Endothelial cell of umbilical vein (primary cell): ENCODE measurements around the gene PCMTD2.

Experiments
- CTCF ChIP-seq, 2 donors: IDR thresholded peaks; 1 replicate in 1 of 2; 2 replicates in 1 of 2; pipeline ENCODE4 v1.5.1; 2011; ENCODE audit warnings: low read length in 2 of 2, mild to moderate bottlenecking in 2 of 2, moderate library complexity in 2 of 2, control low read depth in 1 of 2, inconsistent platforms in 1 of 2, low read depth in 1 of 2; ENCODE audit not compliant: insufficient read depth in 1 of 2; ENCODE audit errors: extremely low read depth in 1 of 2
- EZH2 ChIP-seq: IDR thresholded peaks from 2 replicates; pipeline ENCODE4 v1.6.1; 2012; ENCODE audit warnings: borderline replicate concordance, low read depth, mild to moderate bottlenecking, moderate library complexity, low read length, inconsistent platforms; ENCODE audit not compliant: severe bottlenecking
- FOS ChIP-seq: IDR thresholded peaks from 2 replicates; pipeline ENCODE4 v1.6.1; 2011; ENCODE audit warnings: mild to moderate bottlenecking, low read length, moderate library complexity, borderline replicate concordance; ENCODE audit not compliant: insufficient read depth
- GATA2 ChIP-seq: IDR thresholded peaks from 2 replicates; pipeline ENCODE4 v1.7.0; 2011; ENCODE audit warnings: low read depth, mild to moderate bottlenecking, moderate library complexity, mixed read lengths, low read length; ENCODE audit not compliant: insufficient read length, insufficient read depth
- JUN ChIP-seq: IDR thresholded peaks from 2 replicates; pipeline ENCODE4 v1.6.1; 2011; ENCODE audit warnings: borderline replicate concordance, low read depth; ENCODE audit not compliant: insufficient read length, insufficient read depth
- MAX ChIP-seq: IDR thresholded peaks from 2 replicates; pipeline ENCODE4 v1.6.1; 2011; ENCODE audit not compliant: insufficient read depth, insufficient read length
- MYC ChIP-seq: IDR thresholded peaks from one replicate; pipeline ENCODE4 v1.6.1; 2011; ENCODE audit warnings: mild to moderate bottlenecking, low read depth, low read length
- POLR2A ChIP-seq: IDR thresholded peaks from 2 replicates; pipeline ENCODE4 v1.6.1; 2012; ENCODE audit warnings: low read depth, mild to moderate bottlenecking, control low read depth, low read length
- POLR2AphosphoS5 ChIP-seq: IDR thresholded peaks from 2 replicates; pipeline ENCODE4 v1.6.1; 2012; ENCODE audit warnings: low read depth, mild to moderate bottlenecking, control low read depth, low read length, moderate library complexity; ENCODE audit not compliant: insufficient read depth

- no peak for TF ChIP-seq CTCF (IDR thresholded peaks at IDR 0.05; ENCODE audit: extremely low read depth in 1 of 2, insufficient read depth in 1 of 2, low read depth in 1 of 2, low read length in 2 of 2)
- no peak for TF ChIP-seq MAX
- TF ChIP-seq POLR2A = no peak
- no peak for TF ChIP-seq POLR2AphosphoS5
- TF ChIP-seq MYC = no peak
- no peak for TF ChIP-seq EZH2
- TF ChIP-seq FOS = no peak
- no peak for TF ChIP-seq GATA2
- no peak for TF ChIP-seq JUN
Observed at GRCh38 chr20:64283646-64284045, 28.1 kb downstream of the PCMTD2 start.
